Calu3 (cell line): ENCODE data around the gene RAB40C. TPM values are rescaled to one million over a fixed set of nuclear protein-coding genes. Genes with fewer than 3 reads are reported as not detected.
A peak's percentile ranks its signal among the peaks of the same experiment; 100 is the strongest.

ENCODE experiments used
- BruUV-seq: library from RNA; stranded (reverse); fragments of 400-500 nt; replicated peaks from 2 replicates; lab custom pipeline; 2021; lab: Mats Ljungman, UMichigan
- CTCF ChIA-PET: fragments of 300-600 bp; sonication (Branson Sonifier 250); formaldehyde crosslinking; loops from one replicate; lab custom pipeline; 2022; ENCODE audit warnings: antibody characterized with exemption; lab: Charles Lee
- DNase-seq: peaks from one replicate; pipeline ENCODE4 v3.0.0; 2022
- H3K27ac Mint-ChIP-seq: one replicate; pipeline ENCODE4 v1.8.0; 2022; ENCODE audit warnings: mixed read lengths; ENCODE audit not compliant: unreplicated experiment
- H3K27me3 Mint-ChIP-seq: one replicate; pipeline ENCODE4 v1.8.0; 2022; ENCODE audit warnings: mixed read lengths; ENCODE audit not compliant: unreplicated experiment
- H3K36me3 Mint-ChIP-seq: one replicate; pipeline ENCODE4 v1.8.0; 2022; ENCODE audit warnings: mild to moderate bottlenecking, moderate library complexity, mixed read lengths; ENCODE audit not compliant: insufficient read depth, unreplicated experiment
- H3K4me1 Mint-ChIP-seq: one replicate; pipeline ENCODE4 v1.8.0; 2022; ENCODE audit warnings: mild to moderate bottlenecking, low read depth, mixed read lengths; ENCODE audit not compliant: unreplicated experiment
- H3K4me3 Mint-ChIP-seq: one replicate; pipeline ENCODE4 v1.8.0; 2022; ENCODE audit warnings: mild to moderate bottlenecking, low read depth, moderate library complexity, mixed read lengths; ENCODE audit not compliant: unreplicated experiment
- H3K9me3 Mint-ChIP-seq: one replicate; pipeline ENCODE4 v1.8.0; 2022; ENCODE audit warnings: low read depth, mixed read lengths; ENCODE audit not compliant: unreplicated experiment
- CTCF ChIP-seq: fragments of 200-600 bp; IDR thresholded peaks from one replicate; pipeline ENCODE4 v1.8.0; 2022; ENCODE audit warnings: antibody characterized with exemption; ENCODE audit not compliant: unreplicated experiment
- intact Hi-C: fragments of 100-400 bp; cut with micrococcal nuclease; formaldehyde crosslinking; loops from one replicate; pipeline ENCODE4 v1.10.0; 2022; ENCODE audit not compliant: unreplicated experiment
- total RNA-seq: library from RNA; stranded (reverse); gene quantifications from 2 replicates; pipeline ENCODE4 v1.2.3, GENCODE V29; 2022

Gene RAB40C
- total RNA-seq, 1 experiment from 2014 or later: 35.6 TPM

- BruUV-seq: no TSS peak
- H3K9me3 Mint-ChIP-seq: peaks cover 2% of the 10 kb centered on the region
- H3K27ac Mint-ChIP-seq: no peak overlapping the region
These were observed 20.9 kb downstream of the RAB40C start for GRCh38 chr16:610513-611381.

DNA sequence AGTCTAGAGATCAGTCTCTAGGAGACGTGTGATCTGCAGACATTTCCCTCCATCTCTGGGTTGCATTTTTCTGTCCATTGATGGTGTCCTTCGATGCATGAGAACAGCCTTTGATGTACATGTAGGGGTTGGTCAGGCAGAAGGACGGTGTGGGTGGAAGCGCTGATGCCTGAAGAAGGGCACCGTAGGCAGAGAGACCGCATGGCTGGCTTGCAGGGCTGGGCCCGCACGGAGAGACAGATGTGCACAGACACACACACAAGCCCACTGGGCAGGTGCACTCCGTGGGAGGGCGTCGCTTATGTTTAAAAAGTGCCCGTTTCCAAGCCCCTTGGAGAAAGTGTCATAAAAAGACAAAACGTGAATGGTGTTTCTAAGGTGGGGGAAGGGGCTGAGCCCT, 25.3 kb downstream of the RAB40C start:
- intact Hi-C loops: no loop called here
- no peaks in the 10 kb centered on the region for H3K27me3 Mint-ChIP-seq
- H3K36me3 Mint-ChIP-seq: peaks cover 21% of the 10 kb centered on the region
- peaks cover 2% of the 10 kb centered on the region for H3K9me3 Mint-ChIP-seq
- TF ChIP-seq CTCF: no peak
- H3K27ac Mint-ChIP-seq: no peak overlapping the region
- H3K4me3 Mint-ChIP-seq: no peak overlapping the region
- no TSS peak for BruUV-seq
- no peak for DNase-seq
- H3K4me1 Mint-ChIP-seq: peaks cover 7% of the 10 kb centered on the region
- CTCF ChIA-PET: no interaction called here

More at GRCh38 chr16:610513-611381, 20.9 kb downstream of the RAB40C start:
- peaks cover 20% of the 10 kb centered on the region for H3K36me3 Mint-ChIP-seq
- CTCF ChIA-PET: no interaction called here
- H3K4me3 Mint-ChIP-seq: no peak overlapping the region
- H3K27me3 Mint-ChIP-seq: no peaks in the 10 kb centered on the region
- peak; percentile 51 for DNase-seq
- intact Hi-C loops: no loop called here
- H3K4me1 Mint-ChIP-seq: peaks cover 7% of the 10 kb centered on the region
- peak; percentile 57 for TF ChIP-seq CTCF

GRCh38 chr16:616733-617586, 27.1 kb downstream of the RAB40C start:
- peaks cover 21% of the 10 kb centered on the region for H3K36me3 Mint-ChIP-seq
- no TSS peak for BruUV-seq
- no peaks in the 10 kb centered on the region for H3K9me3 Mint-ChIP-seq
- no peak for DNase-seq
- CTCF ChIA-PET: no interaction called here
- H3K4me3 Mint-ChIP-seq: no peak overlapping the region
- H3K4me1 Mint-ChIP-seq: no peaks in the 10 kb centered on the region
- TF ChIP-seq CTCF: no peak
- no peak overlapping the region for H3K27ac Mint-ChIP-seq
- intact Hi-C loops: no loop called here
- H3K27me3 Mint-ChIP-seq: no peaks in the 10 kb centered on the region

DNA sequence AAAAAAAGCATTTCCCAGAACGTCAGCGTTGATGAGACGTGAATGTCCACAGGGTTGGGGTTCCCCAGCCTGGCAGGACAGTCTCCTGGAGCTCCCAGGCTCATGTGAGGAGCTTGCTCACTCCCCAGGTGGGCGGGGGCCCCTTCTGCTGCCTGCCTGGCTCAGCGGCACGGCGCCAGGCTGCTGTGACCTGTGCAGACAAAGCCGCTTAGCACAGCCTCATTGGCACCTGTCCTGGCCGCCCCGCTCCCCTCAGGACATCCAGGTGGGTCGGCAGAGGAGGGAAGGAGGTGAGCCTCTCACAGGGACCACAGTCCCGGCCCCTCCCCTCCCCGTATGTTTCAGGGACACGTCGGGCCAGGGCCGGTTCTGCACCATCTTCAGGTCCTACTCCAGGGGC, 28.0 kb downstream of the RAB40C start:
- no peak overlapping the region for H3K27ac Mint-ChIP-seq
- no peak for DNase-seq
- CTCF ChIA-PET: no interaction called here
- intact Hi-C loops: no loop called here
- no peaks in the 10 kb centered on the region for H3K27me3 Mint-ChIP-seq
- BruUV-seq: no TSS peak
- no peak for TF ChIP-seq CTCF
- no peak overlapping the region for H3K4me3 Mint-ChIP-seq
- no peaks in the 10 kb centered on the region for H3K9me3 Mint-ChIP-seq
- peaks cover 21% of the 10 kb centered on the region for H3K36me3 Mint-ChIP-seq
- H3K4me1 Mint-ChIP-seq: no peaks in the 10 kb centered on the region
